GM12801 (cell line): ENCODE measurements around the gene COL23A1.

Experiments used
- CTCF ChIP-seq: IDR thresholded peaks from one replicate; pipeline ENCODE4 v1.5.1; 2011; ENCODE audit warnings: control low read depth; ENCODE audit not compliant: insufficient read length; ENCODE audit errors: extremely low read depth

Gene COL23A1

GRCh38 chr5:178231539-178232123 lies 358.6 kb downstream of the COL23A1 start:
- no peak for TF ChIP-seq CTCF

- no peak for TF ChIP-seq CTCF
Observed at GRCh38 chr5:178230879-178231538, 359.2 kb downstream of the COL23A1 start.

- TF ChIP-seq CTCF = no peak
Observed at GRCh38 chr5:178229861-178230260, 360.3 kb downstream of the COL23A1 start.

GRCh38 chr5:178228609-178229008 lies 361.6 kb downstream of the COL23A1 start:
- no peak for TF ChIP-seq CTCF

- no peak for TF ChIP-seq CTCF
Observed at GRCh38 chr5:178227929-178228328, 362.3 kb downstream of the COL23A1 start.

- TF ChIP-seq CTCF = no peak
Observed at GRCh38 chr5:178227138-178227659, 363.0 kb downstream of the COL23A1 start.

- TF ChIP-seq CTCF = no peak
Observed at GRCh38 chr5:178225174-178225573, 365.0 kb downstream of the COL23A1 start.
